CD4-positive, CD25-positive, alpha-beta regulatory T cell (primary cell): ENCODE measurements around the gene EIF4EBP3. TPM values are rescaled to one million over a fixed set of nuclear protein-coding genes. Genes with fewer than 3 reads are reported as not detected.
A peak's percentile ranks its signal among the peaks of the same experiment; 100 is the strongest.
"Not testable (repeated sequence)": the region's sequence is repeated elsewhere in the genome, so short reads cannot be mapped to it uniquely, and the experiment has no call there.

Experiments used
- ATAC-seq, 2 donors: fragments of 150-1000 bp; cut with Tn5 transposase; one replicate each; pipeline ENCODE4 v1.10.0; 2021; ENCODE audit warnings: low read depth in 2 of 2, moderate number of reproducible peaks in 2 of 2, moderate library complexity in 1 of 2
- DNase-seq, 3 donors: peaks; one replicate each; pipeline versions ENCODE4 v3.0.0 to v3.0.0-alpha.2; 2012 to 2022; ENCODE audit warnings: mixed read lengths in 1 of 3
- H3K27ac ChIP-seq: one replicate; pipeline ENCODE4 v1.7.0; 2013; ENCODE audit warnings: mild to moderate bottlenecking, low read length; ENCODE audit not compliant: insufficient read depth, poor library complexity, severe bottlenecking
- H3K27me3 ChIP-seq: one replicate; pipeline ENCODE4 v1.7.0; 2013; ENCODE audit warnings: low read length; ENCODE audit not compliant: control insufficient read depth, insufficient read depth
- H3K36me3 ChIP-seq: one replicate; pipeline ENCODE4 v1.7.0; 2013; ENCODE audit warnings: mild to moderate bottlenecking, low read length, moderate library complexity; ENCODE audit not compliant: control insufficient read depth, insufficient read depth
- H3K4me1 ChIP-seq: 2 replicates; pipeline ENCODE4 v1.7.0; 2013; ENCODE audit warnings: mild to moderate bottlenecking, low read length; ENCODE audit not compliant: insufficient read depth, control insufficient read depth, poor library complexity, severe bottlenecking
- H3K4me3 ChIP-seq: one replicate; pipeline ENCODE4 v1.7.0; 2013; ENCODE audit warnings: low read depth, mild to moderate bottlenecking, low read length, moderate library complexity
- H3K9me3 ChIP-seq, 2 experiments: 1 replicate in 1 of 2; 2 replicates in 1 of 2; pipeline ENCODE4 v1.7.0; 2013; ENCODE audit warnings: low read length in 2 of 2, mild to moderate bottlenecking in 1 of 2, moderate library complexity in 1 of 2; ENCODE audit not compliant: control insufficient read depth in 2 of 2
- H3K27ac Mint-ChIP-seq, 3 donors: one replicate each; pipeline ENCODE4 v1.8.0; 2020 to 2022; ENCODE audit warnings: mild to moderate bottlenecking in 3 of 3, mixed read lengths in 3 of 3, moderate library complexity in 2 of 3
- H3K27me3 Mint-ChIP-seq: one replicate; pipeline ENCODE4 v1.8.0; 2022; ENCODE audit warnings: mild to moderate bottlenecking, mixed read lengths
- H3K36me3 Mint-ChIP-seq: one replicate; pipeline ENCODE4 v1.8.0; 2020; ENCODE audit warnings: mixed read lengths
- H3K4me1 Mint-ChIP-seq, 4 donors: one replicate each; pipeline ENCODE4 v1.8.0; 2020 to 2022; ENCODE audit warnings: mixed read lengths in 4 of 4, mild to moderate bottlenecking in 1 of 4
- H3K4me3 Mint-ChIP-seq, 4 donors: one replicate each; pipeline ENCODE4 v1.8.0; 2020 to 2022; ENCODE audit warnings: mild to moderate bottlenecking in 4 of 4, mixed read lengths in 4 of 4, moderate library complexity in 3 of 4
- H3K9me3 Mint-ChIP-seq, 7 donors: one replicate each; pipeline ENCODE4 v1.8.0; 2020 to 2022; ENCODE audit warnings: mixed read lengths in 7 of 7, mild to moderate bottlenecking in 3 of 7, moderate library complexity in 2 of 7
- polyA plus RNA-seq, 4 donors: library from polyadenylated mRNA; unstranded; fragments of 300-500 nt; fragmentation: Illumina TruSeq; gene quantifications; one replicate each; pipeline ENCODE4 v1.2.3, GENCODE V29; 2021
- total RNA-seq: library from RNA; stranded (reverse); gene quantifications from one replicate; pipeline ENCODE4 v1.2.3, GENCODE V29; 2022

Gene EIF4EBP3
- total and polyA plus RNA-seq, 5 donors from 2014 or later = 11.8 to 44.7 (median 38.5) TPM

GRCh38 chr5:140587495-140587894 lies 40.0 kb downstream of the EIF4EBP3 start:
- Mint-ChIP-seq H3K9me3 (peaks cover 0 to 9% (median 3%) of the 10 kb centered on the region in 7 donors), H3K27ac (no peak overlapping the region), H3K27me3 (peaks cover 18% of the 10 kb centered on the region), H3K4me1 (no peaks in the 10 kb centered on the region), H3K36me3 (no peaks in the 10 kb centered on the region), H3K4me3 (no peak overlapping the region)
- H3K36me3 ChIP-seq = no peaks in the 10 kb centered on the region
- H3K9me3 ChIP-seq = no peaks in the 10 kb centered on the region
- peaks cover 5% of the 10 kb centered on the region for H3K27me3 ChIP-seq
- H3K4me3 ChIP-seq = no peak overlapping the region
- no peak for ATAC-seq
- H3K4me1 ChIP-seq = no peaks in the 10 kb centered on the region
- H3K27ac ChIP-seq = no peak overlapping the region
- no peak for DNase-seq

- Mint-ChIP-seq H3K36me3 (no peaks in the 10 kb centered on the region), H3K4me1 (no peaks in the 10 kb centered on the region), H3K4me3 (no peak overlapping the region), H3K27me3 (peaks cover 11% of the 10 kb centered on the region), H3K9me3 (peaks cover 0 to 4% (median under 1%) of the 10 kb centered on the region in 7 donors), H3K27ac (no peak overlapping the region)
- peaks cover 3% of the 10 kb centered on the region for H3K27me3 ChIP-seq
- H3K36me3 ChIP-seq = no peaks in the 10 kb centered on the region
- DNase-seq (no peak), ATAC-seq (no peak)
- H3K27ac ChIP-seq = no peak overlapping the region
- no peak overlapping the region for H3K4me3 ChIP-seq
- no peaks in the 10 kb centered on the region for H3K9me3 ChIP-seq
- H3K4me1 ChIP-seq = no peaks in the 10 kb centered on the region
Observed at GRCh38 chr5:140588311-140589070, 41.0 kb downstream of the EIF4EBP3 start.

- Histone ChIP-seq H3K27ac (no peak overlapping the region), H3K9me3 (no peaks in the 10 kb centered on the region), H3K36me3 (no peaks in the 10 kb centered on the region), H3K4me3 (no peak overlapping the region), H3K27me3 (no peaks in the 10 kb centered on the region), H3K4me1 (no peaks in the 10 kb centered on the region)
- Mint-ChIP-seq H3K27me3 (peaks cover 9% of the 10 kb centered on the region), H3K4me3 (no peak overlapping the region), H3K27ac (no peak overlapping the region), H3K4me1 (no peaks in the 10 kb centered on the region), H3K36me3 (no peaks in the 10 kb centered on the region), H3K9me3 (peaks cover 0 to 2% (median 0%) of the 10 kb centered on the region in 7 donors)
- DNase-seq (no peak), ATAC-seq (no peak)
Observed at GRCh38 chr5:140590861-140591260, 43.4 kb downstream of the EIF4EBP3 start.

- ATAC-seq (no peak), DNase-seq (no peak)
- Histone ChIP-seq H3K27ac (no peak overlapping the region), H3K36me3 (no peaks in the 10 kb centered on the region), H3K27me3 (no peaks in the 10 kb centered on the region), H3K4me1 (no peaks in the 10 kb centered on the region), H3K4me3 (no peak overlapping the region), H3K9me3 (no peaks in the 10 kb centered on the region)
- Mint-ChIP-seq H3K4me3 (no peak overlapping the region), H3K27ac (no peak overlapping the region), H3K4me1 (no peaks in the 10 kb centered on the region), H3K27me3 (peaks cover 10% of the 10 kb centered on the region), H3K36me3 (no peaks in the 10 kb centered on the region), H3K9me3 (peaks cover 0 to 2% (median 0%) of the 10 kb centered on the region in 7 donors)
Observed at GRCh38 chr5:140591747-140592372, 44.4 kb downstream of the EIF4EBP3 start.

GRCh38 chr5:140593070-140593469 lies 45.6 kb downstream of the EIF4EBP3 start:
- not testable (repeated sequence) for ATAC-seq, H3K4me3 ChIP-seq, DNase-seq, H3K4me1 ChIP-seq, H3K9me3 ChIP-seq, H3K27me3 ChIP-seq, H3K9me3 Mint-ChIP-seq, H3K36me3 ChIP-seq, H3K4me1 Mint-ChIP-seq, H3K27ac Mint-ChIP-seq, H3K36me3 Mint-ChIP-seq, H3K27ac ChIP-seq
- H3K4me3 Mint-ChIP-seq = peak overlapping the region in 1 of 4 donors; percentile 38
- H3K27me3 Mint-ChIP-seq = peaks cover 13% of the 10 kb centered on the region

GRCh38 chr5:140594169-140594568 lies 46.7 kb downstream of the EIF4EBP3 start:
- peaks cover 0 to 2% (median 0%) of the 10 kb centered on the region in 7 donors for H3K9me3 Mint-ChIP-seq
- no peaks in the 10 kb centered on the region for H3K36me3 ChIP-seq
- no peaks in the 10 kb centered on the region for H3K36me3 Mint-ChIP-seq
- no peak overlapping the region for H3K27ac Mint-ChIP-seq
- no peaks in the 10 kb centered on the region for H3K4me1 Mint-ChIP-seq
- H3K4me3 Mint-ChIP-seq = no peak overlapping the region
- H3K4me3 ChIP-seq = no peak overlapping the region
- ATAC-seq (no peak), DNase-seq (no peak)
- H3K27ac ChIP-seq = no peak overlapping the region
- no peaks in the 10 kb centered on the region for H3K4me1 ChIP-seq
- no peaks in the 10 kb centered on the region for H3K27me3 ChIP-seq
- H3K9me3 ChIP-seq = no peaks in the 10 kb centered on the region
- peaks cover 15% of the 10 kb centered on the region for H3K27me3 Mint-ChIP-seq

- H3K27ac ChIP-seq = no peak overlapping the region
- Mint-ChIP-seq H3K4me1 (no peaks in the 10 kb centered on the region), H3K4me3 (no peak overlapping the region)
Observed at GRCh38 chr5:140595538-140596300, 48.3 kb downstream of the EIF4EBP3 start.

More at GRCh38 chr5:140595538-140596300, 48.3 kb downstream of the EIF4EBP3 start:
- H3K27me3 Mint-ChIP-seq = peaks cover 16% of the 10 kb centered on the region
- H3K36me3 Mint-ChIP-seq = no peaks in the 10 kb centered on the region
- no peaks in the 10 kb centered on the region for H3K4me1 ChIP-seq
- no peak overlapping the region for H3K4me3 ChIP-seq
- no peak for DNase-seq
- H3K9me3 Mint-ChIP-seq = peaks cover 0 to 2% (median 0%) of the 10 kb centered on the region in 7 donors
- H3K27ac Mint-ChIP-seq = peak overlapping the region in 1 of 3 donors; percentile 3
- H3K27me3 ChIP-seq = no peaks in the 10 kb centered on the region
- H3K36me3 ChIP-seq = no peaks in the 10 kb centered on the region
- H3K9me3 ChIP-seq = no peaks in the 10 kb centered on the region
- ATAC-seq = no peak
